Chondrocyte (in vitro differentiated cells): ENCODE measurements around the gene SPHK2. TPM values are rescaled to one million over a fixed set of nuclear protein-coding genes. Genes with fewer than 3 reads are reported as not detected.
"Not testable (repeated sequence)": the region's sequence is repeated elsewhere in the genome, so short reads cannot be mapped to it uniquely, and the experiment has no call there.

Experiments used
- DNase-seq: peaks from one replicate; pipeline ENCODE4 v3.0.0; 2021; ENCODE audit warnings: mixed read lengths, low spot score
- H3K27ac Mint-ChIP-seq: one replicate; pipeline ENCODE4 v1.8.0; 2021; ENCODE audit warnings: mild to moderate bottlenecking, moderate library complexity, mixed read lengths; ENCODE audit not compliant: unreplicated experiment
- H3K27me3 Mint-ChIP-seq: 2 replicates; pipeline ENCODE4 v1.8.0; 2021; ENCODE audit warnings: low read depth, mixed read lengths
- H3K36me3 Mint-ChIP-seq: 2 replicates; pipeline ENCODE4 v1.8.0; 2021; ENCODE audit warnings: low read depth, mixed read lengths
- H3K4me1 Mint-ChIP-seq: 2 replicates; pipeline ENCODE4 v1.8.0; 2021; ENCODE audit warnings: low read depth, mild to moderate bottlenecking, mixed read lengths
- H3K4me3 Mint-ChIP-seq: one replicate; pipeline ENCODE4 v1.8.0; 2021; ENCODE audit warnings: mild to moderate bottlenecking, moderate library complexity, mixed read lengths; ENCODE audit not compliant: unreplicated experiment
- H3K9me3 Mint-ChIP-seq: 2 replicates; pipeline ENCODE4 v1.8.0; 2021; ENCODE audit warnings: low read depth, mixed read lengths
- total RNA-seq: library from RNA; stranded (reverse); gene quantifications from 3 replicates; pipeline ENCODE4 v1.2.1, GENCODE V29; 2021
- TF ChIP-seq, protein P1 (sequence below): fragments of 200-600 bp; sonication (generic); IDR thresholded peaks from 2 replicates; pipeline ENCODE4 v1.5.0; 2021; ENCODE audit warnings: antibody characterized with exemption, mild to moderate bottlenecking, moderate library complexity

SPHK2 gene
- total RNA-seq, 1 donor from 2014 or later: 18.6 TPM

DNA sequence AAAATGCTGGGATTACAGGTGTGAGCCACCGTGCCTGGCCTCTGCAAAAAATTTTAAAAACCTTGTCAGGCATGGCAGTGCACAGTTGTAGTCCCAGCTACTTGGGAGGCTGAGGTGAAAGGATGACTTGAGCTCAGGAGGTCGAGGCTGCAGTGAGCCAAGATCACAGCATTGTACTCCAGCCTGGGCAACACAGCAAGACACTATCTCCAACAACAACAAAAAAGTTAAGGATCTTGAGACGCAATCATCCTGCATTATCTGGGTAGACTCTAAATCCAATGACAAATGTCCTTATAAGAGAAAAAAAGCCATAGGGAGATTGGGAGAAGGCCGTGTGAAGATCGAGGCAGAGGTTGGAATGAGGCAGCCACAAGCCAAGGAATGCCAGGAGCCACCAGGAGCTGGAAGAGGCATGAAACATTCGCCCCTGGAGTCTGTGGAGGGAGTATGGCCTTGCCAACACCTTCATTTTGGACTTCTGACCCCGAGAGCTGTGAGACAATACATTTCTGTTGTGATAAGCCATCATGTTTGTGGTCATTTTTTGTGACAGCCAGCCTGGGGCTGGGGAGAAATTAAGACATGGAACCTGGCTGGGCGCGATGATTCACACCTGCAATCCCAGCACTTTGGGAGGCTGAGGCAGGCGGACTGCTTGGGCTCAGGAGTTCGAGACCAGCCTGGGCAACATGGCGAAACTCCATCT, 31.8 kb downstream of the SPHK2 start:
- H3K36me3 Mint-ChIP-seq: peaks cover 2% of the 10 kb centered on the region
- DNase-seq: no peak
- no peak overlapping the region for H3K27ac Mint-ChIP-seq
- no peaks in the 10 kb centered on the region for H3K27me3 Mint-ChIP-seq
- H3K9me3 Mint-ChIP-seq: peaks cover 3% of the 10 kb centered on the region
- peaks cover 21% of the 10 kb centered on the region for H3K4me1 Mint-ChIP-seq
- TF ChIP-seq, protein P1, sequence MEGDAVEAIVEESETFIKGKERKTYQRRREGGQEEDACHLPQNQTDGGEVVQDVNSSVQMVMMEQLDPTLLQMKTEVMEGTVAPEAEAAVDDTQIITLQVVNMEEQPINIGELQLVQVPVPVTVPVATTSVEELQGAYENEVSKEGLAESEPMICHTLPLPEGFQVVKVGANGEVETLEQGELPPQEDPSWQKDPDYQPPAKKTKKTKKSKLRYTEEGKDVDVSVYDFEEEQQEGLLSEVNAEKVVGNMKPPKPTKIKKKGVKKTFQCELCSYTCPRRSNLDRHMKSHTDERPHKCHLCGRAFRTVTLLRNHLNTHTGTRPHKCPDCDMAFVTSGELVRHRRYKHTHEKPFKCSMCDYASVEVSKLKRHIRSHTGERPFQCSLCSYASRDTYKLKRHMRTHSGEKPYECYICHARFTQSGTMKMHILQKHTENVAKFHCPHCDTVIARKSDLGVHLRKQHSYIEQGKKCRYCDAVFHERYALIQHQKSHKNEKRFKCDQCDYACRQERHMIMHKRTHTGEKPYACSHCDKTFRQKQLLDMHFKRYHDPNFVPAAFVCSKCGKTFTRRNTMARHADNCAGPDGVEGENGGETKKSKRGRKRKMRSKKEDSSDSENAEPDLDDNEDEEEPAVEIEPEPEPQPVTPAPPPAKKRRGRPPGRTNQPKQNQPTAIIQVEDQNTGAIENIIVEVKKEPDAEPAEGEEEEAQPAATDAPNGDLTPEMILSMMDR: no peak
- no peak overlapping the region for H3K4me3 Mint-ChIP-seq

GRCh38 chr19:48651683-48652048, 32.4 kb downstream of the SPHK2 start:
- peaks cover 19% of the 10 kb centered on the region for H3K4me1 Mint-ChIP-seq
- TF ChIP-seq, protein P1: no peak
- no peak for DNase-seq
- H3K9me3 Mint-ChIP-seq: peaks cover 3% of the 10 kb centered on the region
- H3K4me3 Mint-ChIP-seq: no peak overlapping the region
- H3K27me3 Mint-ChIP-seq: no peaks in the 10 kb centered on the region
- peaks cover 2% of the 10 kb centered on the region for H3K36me3 Mint-ChIP-seq
- no peak overlapping the region for H3K27ac Mint-ChIP-seq

DNA sequence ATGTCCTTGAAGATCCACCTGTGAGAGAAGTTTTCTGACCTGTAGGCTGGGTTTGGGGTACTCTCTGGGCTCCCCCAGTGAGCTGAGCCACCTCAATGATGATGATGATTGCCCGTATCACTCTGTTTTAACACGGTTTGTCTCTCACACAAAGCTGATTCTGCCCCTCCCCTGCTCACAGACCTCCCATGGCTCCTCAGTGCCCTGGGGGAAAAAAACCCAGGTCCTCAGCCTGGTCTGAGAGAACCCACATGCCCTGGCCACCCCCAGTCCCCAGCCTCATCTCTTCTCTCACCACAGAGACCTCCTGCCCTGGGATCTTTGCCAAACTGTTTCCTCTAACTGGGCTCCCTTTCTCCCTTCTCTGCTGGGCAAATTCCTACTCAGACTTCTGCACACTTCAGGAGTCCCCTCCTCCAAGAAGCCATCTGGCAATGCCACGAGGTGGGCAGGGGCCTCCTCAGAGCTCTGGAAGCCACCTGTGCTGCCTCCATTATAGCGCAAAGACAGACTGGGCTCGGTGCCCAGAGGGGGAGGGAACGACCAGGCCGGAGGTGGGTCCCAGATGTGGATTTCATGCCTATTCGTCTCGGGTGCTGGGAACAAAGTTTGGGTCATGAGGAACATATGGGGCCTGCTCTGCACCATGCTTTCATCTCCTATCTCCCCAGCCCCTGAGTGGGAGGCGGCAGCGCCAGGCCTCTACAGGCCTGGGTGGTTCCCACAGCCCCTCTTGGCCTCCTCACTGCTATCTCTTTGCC, 35.2 kb downstream of the SPHK2 start:
- Mint-ChIP-seq H3K4me1 (peaks cover 14% of the 10 kb centered on the region), H3K27me3 (no peaks in the 10 kb centered on the region), H3K9me3 (peaks cover 3% of the 10 kb centered on the region), H3K27ac (no peak overlapping the region), H3K36me3 (peaks cover 2% of the 10 kb centered on the region), H3K4me3 (no peak overlapping the region)
- TF ChIP-seq, protein P1: no peak
- no peak for DNase-seq

DNA sequence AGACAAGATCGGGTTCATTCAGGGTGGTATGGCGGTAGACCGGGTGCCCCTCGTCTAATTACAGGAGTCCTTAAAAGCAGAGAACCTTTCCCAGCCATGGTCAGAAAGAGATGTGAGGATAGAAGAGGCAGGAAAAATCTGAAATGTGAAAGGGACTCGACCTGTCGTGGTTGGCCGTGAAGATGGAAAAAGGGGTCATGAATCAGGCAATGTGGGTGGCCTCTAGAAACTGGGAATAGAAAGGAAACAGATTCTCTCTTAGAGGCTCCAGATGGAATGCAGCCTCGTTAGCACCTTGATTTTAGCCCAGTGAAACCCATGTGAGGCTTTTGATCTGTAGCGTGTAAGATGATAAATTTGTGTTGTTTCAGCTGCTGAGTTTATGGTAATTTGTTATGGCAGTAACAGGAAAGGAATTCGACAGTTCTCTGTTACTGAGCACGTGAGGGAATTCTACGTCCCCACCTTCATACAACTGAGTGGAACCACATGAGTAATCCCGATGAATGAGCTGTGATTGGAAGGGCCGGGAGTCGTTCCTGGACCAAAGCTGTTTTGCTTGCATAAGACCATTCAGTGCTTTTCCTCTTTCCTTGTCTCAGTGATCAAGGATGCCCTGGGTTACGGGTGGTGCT, 37.7 kb downstream of the SPHK2 start:
- no peak for DNase-seq
- Mint-ChIP-seq H3K27ac (peak overlapping the region; percentile 33), H3K9me3 (no peaks in the 10 kb centered on the region), H3K4me1 (peaks cover 17% of the 10 kb centered on the region), H3K36me3 (no peaks in the 10 kb centered on the region), H3K27me3 (no peaks in the 10 kb centered on the region), H3K4me3 (no peak overlapping the region)
- TF ChIP-seq, protein P1: no peak

GRCh38 chr19:48657828-48658227, 38.5 kb downstream of the SPHK2 start:
- DNase-seq, H3K27ac Mint-ChIP-seq, H3K4me3 Mint-ChIP-seq: not testable (repeated sequence)

More at GRCh38 chr19:48657828-48658227, 38.5 kb downstream of the SPHK2 start:
- H3K27me3 Mint-ChIP-seq, H3K36me3 Mint-ChIP-seq, H3K9me3 Mint-ChIP-seq: not testable (repeated sequence)
- peaks cover 17% of the 10 kb centered on the region for H3K4me1 Mint-ChIP-seq
